Aorta (tissue), 5 donors: ENCODE measurements around the gene AHSG. TPM values are rescaled to one million over a fixed set of nuclear protein-coding genes. Genes with fewer than 3 reads are reported as not detected.

Experiments used
- ATAC-seq: fragments of 200-7000 bp; cut with Tn5 transposase; one replicate; pipeline ENCODE4 v1.9.1; 2022; ENCODE audit warnings: moderate library complexity; ENCODE audit not compliant: low FRiP score
- DNase-seq, 2 donors: peaks; one replicate each; pipeline ENCODE4 v3.0.0-alpha.2; 2020
- H3K27ac ChIP-seq, 2 donors: one replicate each; pipeline ENCODE4 v1.5.1; 2013; ENCODE audit warnings: low read length in 2 of 2, mild to moderate bottlenecking in 2 of 2, moderate library complexity in 2 of 2, control low read depth in 1 of 2, inconsistent platforms in 1 of 2, low read depth in 1 of 2
- H3K27me3 ChIP-seq, 2 donors: one replicate each; pipeline ENCODE4 v1.6.1; 2013; ENCODE audit warnings: control low read depth in 1 of 2, low read length in 1 of 2, mild to moderate bottlenecking in 1 of 2, moderate library complexity in 1 of 2; ENCODE audit not compliant: insufficient read depth in 2 of 2, control insufficient read depth in 1 of 2
- H3K36me3 ChIP-seq, 2 donors: one replicate each; pipeline ENCODE4 v1.6.1; 2013; ENCODE audit warnings: control low read depth in 1 of 2, low read length in 1 of 2, mild to moderate bottlenecking in 1 of 2; ENCODE audit not compliant: insufficient read depth in 2 of 2, control insufficient read depth in 1 of 2
- H3K4me1 ChIP-seq, 2 donors: one replicate each; pipeline ENCODE4 v1.6.1; 2013; ENCODE audit warnings: low read length in 2 of 2, control low read depth in 1 of 2, mild to moderate bottlenecking in 1 of 2, moderate library complexity in 1 of 2; ENCODE audit not compliant: insufficient read depth in 2 of 2, control insufficient read depth in 1 of 2
- H3K4me3 ChIP-seq, 2 donors: one replicate each; pipeline ENCODE4 v1.5.1; 2013; ENCODE audit warnings: low read length in 2 of 2, control low read depth in 1 of 2, mild to moderate bottlenecking in 1 of 2
- H3K9me3 ChIP-seq: one replicate; pipeline ENCODE4 v1.6.1; 2013; ENCODE audit warnings: mild to moderate bottlenecking, low read length; ENCODE audit not compliant: control insufficient read depth
- WGBS, 2 donors: extraction: QIAGEN DNeasy Blood & Tissue Kit; methylation state at CpG; one replicate each; pipeline ENCODE4 v1.1.7; 2013; 5-methylcytosine and 5-hydroxymethylcytosine counted together
- intact Hi-C, 2 donors: fragments of 100-400 bp; cut with DNase I; formaldehyde crosslinking; loops; one replicate each; pipeline versions ENCODE4 v1.14.2 to v1.15.0; 2022
- polyA plus RNA-seq, 2 donors: library from polyadenylated mRNA; stranded (reverse); fragments of 200-250 nt; gene quantifications; one replicate each; pipeline ENCODE4 v1.2.3, GENCODE V29; 2013
- total RNA-seq, 2 donors: library from RNA; stranded (reverse); fragmentation: NEBNext Ultra II Directional; extraction: Animal tissue kit (Norgen Biotek cat#: 25700); gene quantifications; one replicate each; pipeline ENCODE4 v1.2.1, GENCODE V29; 2021
- donor health status: healthy with polysubstance abuse.
- donor health status: Bipolar disorder and iron deficiency.
- donor health status: DM: no; HTN: no; CAD: no.
- donor health status: DM: no; HTN: no; CAD: no.
- donor health status: DM: yes; HTN: yes; CAD: no.

AHSG gene
- total and polyA plus RNA-seq, 4 donors: 0.13 TPM; not detected in 3

DNA sequence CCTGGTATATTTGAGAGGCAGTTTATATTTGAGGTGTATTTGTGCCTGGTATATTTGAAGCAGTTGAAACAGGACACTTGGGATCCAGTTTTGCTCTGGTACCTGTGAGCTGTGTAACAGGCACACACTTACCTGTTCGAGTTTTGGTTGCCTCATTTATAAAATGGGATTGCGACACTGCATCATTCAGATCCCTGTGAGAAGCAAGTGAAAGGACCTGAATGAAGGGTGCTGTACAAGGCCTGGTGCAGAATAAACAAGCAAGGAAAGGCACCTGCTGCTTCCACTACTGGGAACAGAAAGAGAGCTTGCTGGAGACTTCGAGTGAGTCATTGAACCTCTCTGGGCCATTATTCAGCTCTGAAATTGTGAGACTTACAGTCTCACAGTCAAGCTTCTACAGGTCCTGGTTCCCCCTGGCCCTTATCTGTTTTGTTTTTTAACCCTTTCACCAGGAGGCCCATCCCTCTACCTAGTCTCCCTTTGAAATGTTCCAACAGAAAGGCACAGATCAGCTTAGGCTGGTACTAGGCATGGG is 38.9 kb downstream of the AHSG start:
- no peaks in the 10 kb centered on the region for H3K4me1 ChIP-seq
- intact Hi-C loops: no loop called here
- no peaks in the 10 kb centered on the region for H3K36me3 ChIP-seq
- no peaks in the 10 kb centered on the region for H3K9me3 ChIP-seq
- H3K27ac ChIP-seq: no peak overlapping the region
- whole genome bisulfite sequencing, 2 donors: 87 to 93% methylated on average over 3 of the region's 3 CpGs
- ATAC-seq (no peak), DNase-seq (no peak)
- no peak overlapping the region for H3K4me3 ChIP-seq
- no peaks in the 10 kb centered on the region for H3K27me3 ChIP-seq

DNA sequence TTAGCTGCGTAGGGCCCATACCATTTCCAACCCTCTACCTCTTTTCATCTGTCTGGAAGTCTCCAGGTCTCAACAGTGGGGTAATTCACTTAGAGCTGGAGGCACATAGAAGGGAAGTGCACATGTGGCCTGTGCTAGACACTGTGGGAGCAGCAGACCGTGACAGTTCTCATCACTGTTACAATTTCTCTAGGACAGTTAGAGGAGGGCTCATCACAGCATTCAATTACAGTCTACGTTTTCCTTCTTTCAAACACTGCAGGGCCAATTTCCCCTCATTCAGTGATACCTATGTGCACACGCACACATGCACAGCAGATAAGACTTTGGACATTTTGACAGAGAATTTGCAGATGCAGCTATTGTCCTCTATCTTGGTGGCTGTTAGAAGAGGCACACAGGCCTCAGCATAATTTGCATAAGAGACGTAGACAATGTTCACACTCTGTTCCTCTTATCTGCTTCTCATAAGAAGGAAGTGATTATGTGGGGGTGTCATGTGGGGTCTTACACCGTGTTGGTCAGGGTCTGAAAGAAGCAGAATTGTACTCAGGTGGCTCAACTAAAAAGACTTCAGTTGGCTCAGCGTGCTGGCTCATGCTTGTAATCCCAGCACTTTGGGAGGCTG is 40.3 kb downstream of the AHSG start:
- Histone ChIP-seq H3K36me3 (no peaks in the 10 kb centered on the region), H3K27ac (no peak overlapping the region), H3K9me3 (no peaks in the 10 kb centered on the region), H3K4me3 (no peak overlapping the region), H3K4me1 (no peaks in the 10 kb centered on the region), H3K27me3 (no peaks in the 10 kb centered on the region)
- intact Hi-C loops: no loop called here
- no peak for ATAC-seq
- no peak for DNase-seq
- 88 to 89% methylated on average over 7 of the region's 7 CpGs for WGBS, 2 donors

DNA sequence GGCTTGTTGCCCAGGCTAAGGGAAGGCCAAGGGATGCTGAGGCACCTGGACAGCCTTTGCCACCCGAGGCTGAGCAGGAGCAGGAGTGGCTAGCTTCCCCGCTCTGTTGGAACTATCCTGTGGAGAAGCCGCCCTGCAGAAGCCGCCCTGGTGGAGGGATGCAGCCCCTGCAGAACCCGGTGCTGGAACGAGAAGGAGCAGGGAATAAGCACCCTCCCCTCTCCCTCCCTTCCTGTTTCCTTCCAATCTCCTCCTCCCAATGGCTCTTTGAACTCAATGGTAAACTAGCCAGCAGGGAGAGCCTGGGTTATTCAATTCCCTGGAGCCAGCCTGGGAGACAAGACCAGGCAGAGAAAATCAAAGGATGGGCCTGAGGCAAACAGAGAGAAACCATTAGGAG is 41.1 kb downstream of the AHSG start:
- intact Hi-C loops: no loop called here
- H3K4me1 ChIP-seq: no peaks in the 10 kb centered on the region
- 42 to 43% methylated on average over 6 of the region's 6 CpGs for WGBS, 2 donors
- ATAC-seq (no peak), DNase-seq (no peak)
- H3K4me3 ChIP-seq: no peak overlapping the region
- H3K36me3 ChIP-seq: no peaks in the 10 kb centered on the region
- no peaks in the 10 kb centered on the region for H3K27me3 ChIP-seq
- H3K27ac ChIP-seq: no peak overlapping the region
- no peaks in the 10 kb centered on the region for H3K9me3 ChIP-seq

DNA sequence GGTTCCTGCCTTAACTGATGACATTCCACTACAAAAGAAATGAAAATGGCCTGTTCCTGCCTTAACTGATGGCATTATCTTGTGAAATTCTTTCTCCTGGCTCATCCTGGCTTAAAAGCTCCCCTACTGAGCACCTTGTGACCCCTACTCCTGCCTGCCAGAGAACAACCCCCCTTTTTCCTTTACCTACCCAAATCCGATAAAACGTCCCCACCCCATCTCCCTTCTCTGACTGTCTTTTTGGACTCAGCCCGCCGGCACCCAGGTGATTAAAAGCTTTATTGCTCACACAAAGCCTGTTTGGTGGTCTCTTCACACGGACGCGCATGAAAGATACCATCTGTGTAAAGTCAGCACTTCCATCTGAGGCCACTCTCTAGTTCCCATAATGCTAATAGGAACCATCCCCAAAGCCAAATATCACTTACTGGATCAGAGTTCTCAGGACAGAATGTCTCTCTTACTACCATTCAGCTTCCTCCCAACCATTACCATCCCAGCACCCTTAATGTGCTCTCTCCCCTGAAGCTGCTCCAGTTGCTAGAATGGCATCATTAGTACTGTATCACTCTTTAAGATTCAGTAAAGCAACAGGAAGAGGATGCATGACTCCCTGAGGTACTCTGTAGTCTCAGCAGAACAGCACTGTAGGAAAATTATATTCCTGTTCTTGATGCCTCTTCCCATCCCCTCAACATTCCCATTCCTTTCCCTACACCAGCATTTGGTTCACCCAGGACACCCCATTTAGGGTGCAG is 50.7 kb downstream of the AHSG start:
- no peak for DNase-seq
- Histone ChIP-seq H3K27me3 (peaks cover 0 to 1% of the 10 kb centered on the region in 2 donors), H3K36me3 (no peaks in the 10 kb centered on the region), H3K4me3 (no peak overlapping the region), H3K4me1 (no peaks in the 10 kb centered on the region), H3K9me3 (no peaks in the 10 kb centered on the region), H3K27ac (no peak overlapping the region)
- intact Hi-C loops: no loop called here
- no peak for ATAC-seq
- 32 to 43% methylated on average over 7 of the region's 7 CpGs for WGBS, 2 donors

DNA sequence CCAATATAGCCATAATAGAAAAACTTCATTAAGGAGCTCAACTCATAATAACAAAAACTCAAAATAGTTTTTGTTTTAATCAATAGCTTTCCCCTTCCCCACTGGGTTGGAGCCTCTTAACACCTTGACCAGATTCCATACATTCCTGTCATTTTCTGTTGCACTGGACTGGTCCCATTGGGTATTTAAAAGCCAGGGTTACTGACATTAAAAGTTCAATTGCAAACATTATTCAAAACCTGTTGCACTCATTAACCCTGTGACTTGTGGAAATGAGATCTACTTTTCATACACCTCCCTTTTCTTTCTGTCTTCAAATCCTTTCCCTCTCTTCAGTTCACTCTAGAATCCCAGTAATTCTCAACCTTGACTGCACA is 51.2 kb downstream of the AHSG start:
- Histone ChIP-seq H3K4me1 (no peaks in the 10 kb centered on the region), H3K36me3 (no peaks in the 10 kb centered on the region), H3K27ac (no peak overlapping the region), H3K9me3 (no peaks in the 10 kb centered on the region), H3K4me3 (no peak overlapping the region), H3K27me3 (peaks cover 0 to 1% of the 10 kb centered on the region in 2 donors)
- no peak for DNase-seq
- intact Hi-C loops: no loop called here
- ATAC-seq: no peak

DNA sequence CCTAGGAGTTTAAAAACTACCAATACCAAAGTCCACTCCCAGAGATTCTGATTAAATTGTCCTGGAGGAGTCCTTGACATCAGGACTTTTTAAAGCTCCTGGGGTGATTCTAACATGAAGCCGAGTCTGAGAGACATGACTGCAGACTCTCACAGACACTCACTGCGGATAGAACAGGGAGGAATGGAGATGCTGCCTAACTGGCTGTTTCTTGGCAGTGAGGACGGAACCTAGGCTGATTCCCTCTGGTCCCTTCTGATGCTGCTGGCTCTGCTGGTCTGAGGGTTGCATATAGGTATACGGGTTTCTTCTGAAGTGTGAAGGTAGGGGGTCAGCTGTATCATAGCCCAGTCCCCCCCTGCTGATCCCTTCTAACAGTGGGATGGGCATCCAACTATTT is 51.6 kb downstream of the AHSG start:
- Histone ChIP-seq H3K36me3 (no peaks in the 10 kb centered on the region), H3K4me3 (no peak overlapping the region), H3K4me1 (no peaks in the 10 kb centered on the region), H3K27ac (no peak overlapping the region), H3K27me3 (peaks cover 0 to 1% of the 10 kb centered on the region in 2 donors), H3K9me3 (no peaks in the 10 kb centered on the region)
- no peak for DNase-seq
- ATAC-seq: no peak
- WGBS, 2 donors: 51 to 55% methylated on average over 4 of the region's 4 CpGs
- intact Hi-C loops: no loop called here

DNA sequence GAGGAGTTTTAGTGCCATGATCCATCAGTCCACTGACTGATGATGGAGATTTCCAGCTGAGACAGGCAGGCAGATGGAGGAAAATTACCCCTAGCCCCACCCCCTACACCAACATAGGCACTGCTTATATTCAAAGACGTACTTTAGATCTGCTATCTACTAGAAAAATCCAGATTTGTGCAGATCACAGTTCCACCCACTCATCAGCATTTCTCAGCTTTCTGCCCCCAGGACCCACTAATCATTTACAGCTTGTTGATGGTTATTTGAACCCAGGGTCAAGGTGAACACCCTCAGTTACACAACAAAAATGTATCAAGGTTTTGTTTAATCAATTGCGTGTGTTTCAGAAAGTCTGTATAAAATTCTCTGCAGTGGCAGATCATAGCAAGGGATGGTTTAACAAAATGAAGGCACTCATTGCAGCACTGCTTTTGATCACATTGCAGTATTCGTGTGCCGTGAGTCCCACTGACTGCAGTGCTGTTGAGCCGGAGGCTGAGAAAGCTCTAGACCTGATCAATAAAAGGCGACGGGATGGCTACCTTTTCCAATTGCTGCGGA is 52.8 kb downstream of the AHSG start, which contains the start of gene HRG:
HRG (plus strand) TSS at position 390 of the 564 bp plus-strand sequence; CDS start at position 408, 18 bp downstream.
- Histone ChIP-seq H3K4me3 (no peak within 1 kb of the TSS), H3K27me3 (peaks cover 0 to 1% of the 10 kb centered on the region in 2 donors), H3K4me1 (no peaks in the 10 kb centered on the region), H3K27ac (no peak within 1 kb of the TSS), H3K36me3 (no peaks in the 10 kb centered on the region), H3K9me3 (no peaks in the 10 kb centered on the region)
- ATAC-seq (no peak), DNase-seq (no peak)
- 86 to 87% methylated on average over 8 of the region's 8 CpGs for WGBS, 2 donors
- intact Hi-C loops: no loop called here

DNA sequence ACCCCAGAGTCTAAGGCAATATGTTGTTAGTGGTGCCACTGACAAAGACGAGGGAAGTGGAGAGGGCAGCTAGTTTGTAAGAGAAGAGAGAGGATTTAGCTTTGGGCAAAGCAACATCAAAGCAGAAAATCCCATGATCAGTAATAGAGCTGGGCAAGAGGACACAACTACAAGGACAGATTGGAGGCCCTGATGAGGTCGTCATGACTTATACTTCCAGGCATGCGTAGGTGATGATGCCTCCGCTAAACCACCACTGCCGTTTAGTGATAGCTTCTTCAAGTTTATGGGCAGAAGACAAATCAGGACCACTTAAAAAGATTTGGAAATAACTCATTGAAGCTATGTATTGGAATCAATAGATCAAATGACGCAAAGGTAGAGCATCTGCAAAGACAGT is 55.6 kb downstream of the AHSG start:
- Histone ChIP-seq H3K27me3 (peaks cover 0 to 1% of the 10 kb centered on the region in 2 donors), H3K36me3 (no peaks in the 10 kb centered on the region), H3K27ac (no peak overlapping the region), H3K4me1 (no peaks in the 10 kb centered on the region), H3K4me3 (no peak overlapping the region), H3K9me3 (no peaks in the 10 kb centered on the region)
- 76 to 77% methylated on average over 6 of the region's 6 CpGs for WGBS, 2 donors
- intact Hi-C loops: no loop called here
- DNase-seq: no peak
- no peak for ATAC-seq
